ENCODE measurements around the gene STYK1. TPM values are rescaled to one million over a fixed set of nuclear protein-coding genes. Genes with fewer than 3 reads are reported as not detected.

STYK1 gene
- total and polyA plus RNA-seq, 10 of the 15 experiments (the other 5 are each of a cell fraction or from before 2014, with no cell fraction given): 0.62 to 1.2 (median 0.82) TPM; not detected in 1

GRCh38 chr12:10654003-10654402, 19.8 kb downstream of the STYK1 start:
- Histone ChIP-seq H2AFZ (ENCODE audit: control insufficient read depth, low read depth, low read length) (no peak overlapping the region), H3K27ac (ENCODE audit: control insufficient read depth, insufficient read depth) (no peak overlapping the region), H3K4me3 (no peak overlapping the region), H3K79me2 (ENCODE audit: control insufficient read depth, insufficient read depth, low read length) (no peaks in the 10 kb centered on the region), H3K4me2 (ENCODE audit: control insufficient read depth, insufficient read depth) (no peak overlapping the region), H3K27me3 (replicated peaks in 1 of 2; ENCODE audit: control insufficient read depth in 2 of 2, insufficient read depth in 2 of 2, low read length in 1 of 2) (no peaks in the 10 kb centered on the region), H3K9me3 (replicated peaks; ENCODE audit: control insufficient read depth, insufficient read depth, low read length) (no peaks in the 10 kb centered on the region; the same call in 2 of the 3 replicates), H3K4me1 (ENCODE audit: control insufficient read depth, insufficient read depth, low read length) (no peaks in the 10 kb centered on the region), H3K9ac (ENCODE audit: control insufficient read depth, insufficient read depth, low read length) (no peak overlapping the region), H4K20me1 (ENCODE audit: control insufficient read depth, insufficient read depth) (no peaks in the 10 kb centered on the region), H3K36me3 (ENCODE audit: control insufficient read depth in 2 of 2, insufficient read depth in 2 of 2, low read length in 1 of 2) (no peaks in the 10 kb centered on the region)
- ChIA-PET POLR2A (interaction anchor here (0.6 kb wide), 1 partner anchor 1639 kb away, joined by 6 read pairs; no protein-coding TSS in a partner anchor), CTCF (no interaction called here), SMC1A (ENCODE audit: uncharacterized antibody, unreplicated experiment) (interaction anchor here (1.1 kb wide), 1 partner anchor 13 kb away, joined by 3 read pairs; no protein-coding TSS in a partner anchor), RAD21 (ENCODE audit: unreplicated experiment) (no interaction called here)
- ATAC-seq (no peak), FAIRE-seq (no peak), DNase-seq (ENCODE audit: low read depth, low spot score) (no peak)
- in situ Hi-C loops (cut with MboI) (no loop called here), intact Hi-C loops (cut with micrococcal nuclease; ENCODE audit: unreplicated experiment) (no loop called here)
- no peak for TF ChIP-seq ZZZ3 (IDR thresholded peaks at IDR 0.05; ENCODE audit: control insufficient read depth, insufficient read length, low read depth)
- no TSS peak for BruUV-seq (replicated peaks)

GRCh38 chr12:10652192-10652591, 21.7 kb downstream of the STYK1 start:
- no peaks in the 10 kb centered on the region for H3K79me2 ChIP-seq (ENCODE audit: control insufficient read depth, insufficient read depth, low read length)
- DNase-seq (ENCODE audit: low read depth, low spot score) (no peak), ATAC-seq (no peak), FAIRE-seq (no peak)
- no peaks in the 10 kb centered on the region for H3K27me3 ChIP-seq (replicated peaks in 1 of 2; ENCODE audit: control insufficient read depth in 2 of 2, insufficient read depth in 2 of 2, low read length in 1 of 2)
- ChIA-PET SMC1A (ENCODE audit: uncharacterized antibody, unreplicated experiment) (no interaction called here), POLR2A (no interaction called here), RAD21 (ENCODE audit: unreplicated experiment) (no interaction called here), CTCF (no interaction called here)
- no peak overlapping the region for H3K9ac ChIP-seq (ENCODE audit: control insufficient read depth, insufficient read depth, low read length)
- intact Hi-C loops (cut with micrococcal nuclease; ENCODE audit: unreplicated experiment): no loop called here
- no TSS peak for BruUV-seq (replicated peaks)
- H3K9me3 ChIP-seq (replicated peaks; ENCODE audit: control insufficient read depth, insufficient read depth, low read length): no peaks in the 10 kb centered on the region; the same call in 2 of the 3 replicates
- H4K20me1 ChIP-seq (ENCODE audit: control insufficient read depth, insufficient read depth): no peaks in the 10 kb centered on the region
- H2AFZ ChIP-seq (ENCODE audit: control insufficient read depth, low read depth, low read length): no peak overlapping the region
- no peak overlapping the region for H3K4me2 ChIP-seq (ENCODE audit: control insufficient read depth, insufficient read depth)
- in situ Hi-C loops (cut with MboI): no loop called here
- no peak overlapping the region for H3K4me3 ChIP-seq
- H3K27ac ChIP-seq (ENCODE audit: control insufficient read depth, insufficient read depth): no peak overlapping the region
- no peaks in the 10 kb centered on the region for H3K4me1 ChIP-seq (ENCODE audit: control insufficient read depth, insufficient read depth, low read length)
- 77% methylated on average over 3 of the region's 3 CpGs for WGBS (ENCODE audit: insufficient coverage, insufficient replicate concordance, low lambda C conversion rate, missing lambda C conversion rate)
- H3K36me3 ChIP-seq (ENCODE audit: control insufficient read depth in 2 of 2, insufficient read depth in 2 of 2, low read length in 1 of 2): no peaks in the 10 kb centered on the region
- no peak for TF ChIP-seq SUZ12 (IDR thresholded peaks at IDR 0.05; ENCODE audit: unreplicated experiment)
- no peak for TF ChIP-seq EED (IDR thresholded peaks at IDR 0.05; ENCODE audit: low read depth)
- TF ChIP-seq EZH2 (IDR thresholded peaks at IDR 0.05; ENCODE audit: borderline replicate concordance, control insufficient read depth, low read depth, low read length): no peak
- TF ChIP-seq DPF2 (IDR thresholded peaks at IDR 0.05): no peak
- no peak for TF ChIP-seq NRF1 (conservative IDR thresholded peaks at IDR 0.05; ENCODE audit: low read depth, low read length)
- no peak for TF ChIP-seq HSF1 (IDR thresholded peaks at IDR 0.05; ENCODE audit: low read depth, low read length)
- TF ChIP-seq NR2C1 (IDR thresholded peaks at IDR 0.05): no peak
- no peak for TF ChIP-seq SMC3 (IDR thresholded peaks at IDR 0.05; ENCODE audit: borderline replicate concordance, low read length)
- no peak for TF ChIP-seq ATF2 (IDR thresholded peaks at IDR 0.05; ENCODE audit: low read length)
- no peak for TF ChIP-seq SMAD5 (IDR thresholded peaks at IDR 0.05; ENCODE audit: low read depth)
- TF ChIP-seq WRNIP1 (IDR thresholded peaks at IDR 0.05; ENCODE audit: borderline replicate concordance, low read depth, low read length): no peak
- no peak for TF ChIP-seq TBL1XR1 (IDR thresholded peaks at IDR 0.05; ENCODE audit: low read depth, low read length)
- no peak for TF ChIP-seq ZNF622 (IDR thresholded peaks at IDR 0.05)
- TF ChIP-seq RUNX3 (IDR thresholded peaks at IDR 0.05; ENCODE audit: low read length): no peak
- TF ChIP-seq SUPT20H (IDR thresholded peaks at IDR 0.05; ENCODE audit: borderline replicate concordance, control insufficient read depth, low read depth, low read length): no peak
- no peak for TF ChIP-seq SPI1 (IDR thresholded peaks at IDR 0.05; ENCODE audit: borderline replicate concordance, insufficient read depth, low read depth, low read length)
- no peak for TF ChIP-seq CHD1 (IDR thresholded peaks at IDR 0.05; ENCODE audit: low read depth, low read length)

All from GM12878 (cell line).